Measurements from ENCODE around the gene HTT.

GRCh38 chr4:3263876-3264193, 189.4 kb downstream of the HTT start:
- TF ChIP-seq POLR2AphosphoS5 (IDR thresholded peaks at IDR 0.05; ENCODE audit: borderline replicate concordance, low read depth, low read length) (no peak), EZH2 (IDR thresholded peaks at IDR 0.05) (no peak)
